ENCODE results near the gene ANKMY2.

DNA sequence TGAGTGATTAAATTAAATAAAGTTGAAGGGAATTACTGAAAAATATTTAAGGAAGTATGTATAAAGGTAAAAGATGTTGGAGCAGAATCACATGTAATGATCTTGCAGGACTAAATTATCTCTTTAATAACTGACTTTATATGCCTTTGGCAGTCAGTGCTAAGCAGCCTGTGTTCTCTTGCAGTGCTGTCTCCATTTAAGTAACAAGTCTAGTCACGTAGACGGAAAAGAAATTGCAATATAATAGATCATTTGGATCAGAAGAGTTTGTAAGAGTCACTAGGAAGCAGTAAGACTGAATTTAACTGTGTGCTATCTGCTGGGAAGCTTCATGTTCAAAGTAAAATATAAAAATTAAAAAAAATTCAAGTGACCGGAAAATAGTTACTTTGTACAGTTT lies 21.8 kb upstream of the ANKMY2 start:
- TF ChIP-seq, protein P1, sequence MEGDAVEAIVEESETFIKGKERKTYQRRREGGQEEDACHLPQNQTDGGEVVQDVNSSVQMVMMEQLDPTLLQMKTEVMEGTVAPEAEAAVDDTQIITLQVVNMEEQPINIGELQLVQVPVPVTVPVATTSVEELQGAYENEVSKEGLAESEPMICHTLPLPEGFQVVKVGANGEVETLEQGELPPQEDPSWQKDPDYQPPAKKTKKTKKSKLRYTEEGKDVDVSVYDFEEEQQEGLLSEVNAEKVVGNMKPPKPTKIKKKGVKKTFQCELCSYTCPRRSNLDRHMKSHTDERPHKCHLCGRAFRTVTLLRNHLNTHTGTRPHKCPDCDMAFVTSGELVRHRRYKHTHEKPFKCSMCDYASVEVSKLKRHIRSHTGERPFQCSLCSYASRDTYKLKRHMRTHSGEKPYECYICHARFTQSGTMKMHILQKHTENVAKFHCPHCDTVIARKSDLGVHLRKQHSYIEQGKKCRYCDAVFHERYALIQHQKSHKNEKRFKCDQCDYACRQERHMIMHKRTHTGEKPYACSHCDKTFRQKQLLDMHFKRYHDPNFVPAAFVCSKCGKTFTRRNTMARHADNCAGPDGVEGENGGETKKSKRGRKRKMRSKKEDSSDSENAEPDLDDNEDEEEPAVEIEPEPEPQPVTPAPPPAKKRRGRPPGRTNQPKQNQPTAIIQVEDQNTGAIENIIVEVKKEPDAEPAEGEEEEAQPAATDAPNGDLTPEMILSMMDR (IDR thresholded peaks at IDR 0.05; ENCODE audit: low read depth, low read length, poor library complexity, severe bottlenecking): no peak
- no peak for TF ChIP-seq EZH2phosphoT487 (IDR thresholded peaks at IDR 0.05; ENCODE audit: borderline replicate concordance, low read length)

Measured in DOHH2 (cell line).